Cardiac muscle cell (in vitro differentiated cells and primary cell): ENCODE data around the gene ANKMY1. TPM values are rescaled to one million over a fixed set of nuclear protein-coding genes. Genes with fewer than 3 reads are reported as not detected.

ENCODE experiments used
- DNase-seq, 2 donors: peaks; one replicate each; pipeline versions ENCODE4 v3.0.0 to v3.0.0-alpha.2; 2010 to 2017; ENCODE audit warnings: low read depth in 1 of 2, low spot score in 1 of 2
- H3K27ac ChIP-seq: fragments of 200-600 bp; sonication (generic); 2 replicates; pipeline ENCODE4 v1.5.1; 2016
- H3K27me3 ChIP-seq: fragments of 200-600 bp; sonication (generic); 2 replicates; pipeline ENCODE4 v1.6.0; 2016; ENCODE audit warnings: control low read depth
- H3K36me3 ChIP-seq: fragments of 200-600 bp; sonication (generic); 2 replicates; pipeline ENCODE4 v1.5.1; 2016; ENCODE audit warnings: control low read depth
- H3K4me1 ChIP-seq: fragments of 200-600 bp; sonication (generic); 2 replicates; pipeline ENCODE4 v1.8.1; 2017; ENCODE audit warnings: low read depth, mild to moderate bottlenecking, mixed run types
- H3K4me3 ChIP-seq: fragments of 200-600 bp; sonication (generic); 2 replicates; pipeline ENCODE4 v1.5.1; 2016; ENCODE audit warnings: mild to moderate bottlenecking
- H3K9me3 ChIP-seq: fragments of 200-600 bp; sonication (generic); 2 replicates; pipeline ENCODE4 v1.5.1; 2017; ENCODE audit warnings: low read depth, mild to moderate bottlenecking, control low read depth
- polyA plus RNA-seq: library from polyadenylated mRNA; unstranded; fragments of >200 nt; fragmentation: Nextera tagmentation; extraction: Ambion mirVana; gene quantifications from 2 replicates; pipeline ENCODE4 v1.2.1, GENCODE V29; 2016
- total RNA-seq: library from RNA; depleted of rRNA; stranded (reverse); fragments of >200 nt; gene quantifications from 2 replicates; pipeline ENCODE4 v1.2.3, GENCODE V29; 2016
- TF ChIP-seq, protein P1 (sequence below): IDR thresholded peaks from 2 replicates; pipeline ENCODE4 v1.5.1; 2012; ENCODE audit warnings: low read depth, mild to moderate bottlenecking, low read length

The ANKMY1 gene
- total and polyA plus RNA-seq, 2 experiments from 2014 or later: 7.6 to 10.8 TPM

GRCh38 chr2:240460781-240461431, 96.9 kb downstream of the ANKMY1 start:
- no peak for DNase-seq
- peaks cover 18% of the 10 kb centered on the region for H3K4me1 ChIP-seq
- no peak overlapping the region for H3K4me3 ChIP-seq
- no peaks in the 10 kb centered on the region for H3K9me3 ChIP-seq
- TF ChIP-seq, protein P1, sequence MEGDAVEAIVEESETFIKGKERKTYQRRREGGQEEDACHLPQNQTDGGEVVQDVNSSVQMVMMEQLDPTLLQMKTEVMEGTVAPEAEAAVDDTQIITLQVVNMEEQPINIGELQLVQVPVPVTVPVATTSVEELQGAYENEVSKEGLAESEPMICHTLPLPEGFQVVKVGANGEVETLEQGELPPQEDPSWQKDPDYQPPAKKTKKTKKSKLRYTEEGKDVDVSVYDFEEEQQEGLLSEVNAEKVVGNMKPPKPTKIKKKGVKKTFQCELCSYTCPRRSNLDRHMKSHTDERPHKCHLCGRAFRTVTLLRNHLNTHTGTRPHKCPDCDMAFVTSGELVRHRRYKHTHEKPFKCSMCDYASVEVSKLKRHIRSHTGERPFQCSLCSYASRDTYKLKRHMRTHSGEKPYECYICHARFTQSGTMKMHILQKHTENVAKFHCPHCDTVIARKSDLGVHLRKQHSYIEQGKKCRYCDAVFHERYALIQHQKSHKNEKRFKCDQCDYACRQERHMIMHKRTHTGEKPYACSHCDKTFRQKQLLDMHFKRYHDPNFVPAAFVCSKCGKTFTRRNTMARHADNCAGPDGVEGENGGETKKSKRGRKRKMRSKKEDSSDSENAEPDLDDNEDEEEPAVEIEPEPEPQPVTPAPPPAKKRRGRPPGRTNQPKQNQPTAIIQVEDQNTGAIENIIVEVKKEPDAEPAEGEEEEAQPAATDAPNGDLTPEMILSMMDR: no peak
- peaks cover 2% of the 10 kb centered on the region for H3K36me3 ChIP-seq
- peaks cover 4% of the 10 kb centered on the region for H3K27me3 ChIP-seq
- no peak overlapping the region for H3K27ac ChIP-seq

GRCh38 chr2:240460253-240460711, 97.5 kb downstream of the ANKMY1 start:
- TF ChIP-seq, protein P1: no peak
- Histone ChIP-seq H3K27me3 (peaks cover 5% of the 10 kb centered on the region), H3K4me1 (peaks cover 24% of the 10 kb centered on the region), H3K27ac (no peak overlapping the region), H3K4me3 (no peak overlapping the region), H3K36me3 (peaks cover 2% of the 10 kb centered on the region), H3K9me3 (no peaks in the 10 kb centered on the region)
- no peak for DNase-seq

DNA sequence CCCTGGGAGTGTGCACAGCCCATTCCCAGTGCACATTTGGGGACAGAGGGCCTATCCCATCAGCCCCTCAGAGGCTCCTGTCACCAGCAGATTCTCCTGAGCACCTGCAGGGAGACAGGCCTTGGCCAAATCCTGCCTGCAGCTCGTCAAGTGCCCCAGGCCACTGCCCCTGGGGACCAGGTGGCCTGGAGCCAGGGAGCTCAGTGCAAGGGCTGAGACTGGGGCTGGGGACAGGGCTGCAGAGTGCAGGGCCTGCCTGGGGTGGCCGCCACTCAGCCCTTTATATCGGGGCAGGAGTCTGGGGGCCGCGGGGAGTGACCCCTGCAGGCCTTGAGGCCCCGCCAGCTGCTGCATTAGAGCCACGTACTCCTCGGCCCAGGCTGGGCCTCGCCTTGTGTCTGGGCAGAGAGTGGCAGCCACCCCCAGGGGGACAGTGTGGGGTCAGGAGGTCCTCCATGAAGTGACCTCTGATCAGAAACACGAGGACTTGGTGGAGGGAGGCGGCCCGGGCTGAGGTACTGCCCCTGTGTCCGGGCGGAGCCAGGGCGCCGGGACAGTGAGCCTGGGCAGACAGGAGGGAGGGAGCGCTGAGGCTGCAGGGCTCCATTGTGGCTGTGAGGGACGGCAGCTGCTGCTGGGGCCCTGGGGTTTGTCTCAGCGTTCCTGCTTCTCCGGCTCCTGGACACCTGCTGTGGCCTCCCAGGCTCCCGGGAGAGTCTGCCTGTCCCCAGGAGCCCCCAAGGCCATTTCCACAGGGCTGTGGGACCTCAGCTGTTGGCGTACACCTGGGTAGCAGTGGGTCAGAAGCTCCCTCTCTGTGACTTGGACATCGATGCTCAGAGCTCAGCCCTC, 98.2 kb downstream of the ANKMY1 start:
- Histone ChIP-seq H3K27ac (no peak overlapping the region), H3K4me1 (peaks cover 28% of the 10 kb centered on the region), H3K9me3 (no peaks in the 10 kb centered on the region), H3K4me3 (no peak overlapping the region), H3K27me3 (peaks cover 12% of the 10 kb centered on the region), H3K36me3 (peaks cover 2% of the 10 kb centered on the region)
- TF ChIP-seq, protein P1: no peak
- DNase-seq: no peak

DNA sequence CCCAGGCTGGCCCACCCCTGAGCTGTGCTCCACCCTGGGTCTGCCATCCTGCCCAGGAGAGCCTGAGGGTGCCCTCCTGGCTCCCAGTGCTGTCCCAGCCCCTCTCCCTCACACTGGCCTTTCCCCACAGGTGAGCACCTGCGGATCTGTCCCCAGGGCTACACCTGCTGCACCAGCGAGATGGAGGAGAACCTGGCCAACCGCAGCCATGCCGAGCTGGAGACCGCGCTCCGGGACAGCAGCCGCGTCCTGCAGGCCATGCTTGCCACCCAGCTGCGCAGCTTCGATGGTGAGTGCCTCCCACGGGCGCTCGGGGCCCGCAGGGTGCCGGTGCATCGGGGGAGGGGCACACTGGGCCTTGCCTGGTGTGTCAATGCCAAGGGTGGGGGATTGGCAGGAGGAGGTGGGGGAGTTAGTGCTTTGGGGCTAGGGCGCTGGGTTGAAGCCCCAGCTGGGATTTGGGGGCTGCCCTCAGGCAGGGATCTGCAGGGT, 98.8 kb downstream of the ANKMY1 start:
- Histone ChIP-seq H3K4me1 (peaks cover 28% of the 10 kb centered on the region), H3K4me3 (no peak overlapping the region), H3K27ac (no peak overlapping the region), H3K36me3 (peaks cover 1% of the 10 kb centered on the region), H3K9me3 (no peaks in the 10 kb centered on the region), H3K27me3 (peaks cover 18% of the 10 kb centered on the region)
- TF ChIP-seq, protein P1: no peak
- no peak for DNase-seq

DNA sequence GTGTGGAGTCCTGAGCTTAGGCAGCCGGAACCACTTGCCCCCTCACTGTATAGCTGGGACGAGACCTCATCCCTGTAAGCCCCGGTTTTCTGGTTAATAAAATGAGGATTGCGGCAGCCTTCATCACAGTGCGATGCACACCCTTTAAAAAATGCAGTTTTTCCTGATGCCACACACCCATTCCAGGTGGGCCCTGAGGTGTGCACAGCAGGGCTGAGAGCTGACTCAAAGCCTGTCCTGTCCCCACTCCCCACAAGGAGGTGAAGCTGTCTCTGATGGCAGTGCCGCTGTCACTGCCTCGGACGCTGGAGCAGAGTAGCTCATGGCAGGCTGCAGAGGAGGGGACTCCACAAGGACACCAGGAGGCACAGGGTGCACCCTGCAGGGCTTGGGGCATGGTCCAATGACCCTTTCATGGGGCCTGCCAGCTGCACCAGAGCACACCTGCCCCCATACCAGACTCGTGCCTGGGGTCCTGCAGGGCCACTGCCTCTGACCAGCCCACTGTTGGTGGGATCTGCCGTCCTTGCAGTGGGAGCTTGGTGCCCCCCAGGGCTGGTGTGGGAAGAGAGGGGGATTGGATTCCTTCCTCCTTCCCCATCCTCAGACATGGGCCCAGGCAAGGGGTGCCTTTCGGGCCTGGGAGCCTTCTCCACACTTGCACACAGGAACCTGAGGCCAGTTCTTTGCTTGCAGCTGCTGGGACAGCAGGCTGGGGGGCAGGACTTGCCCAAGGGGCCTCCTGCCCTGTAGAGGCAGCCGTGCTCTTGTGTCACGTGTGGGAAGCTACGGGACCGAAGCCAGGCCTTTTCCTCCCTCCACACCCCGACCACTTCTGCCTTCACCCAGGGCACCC, 99.5 kb downstream of the ANKMY1 start:
- H3K9me3 ChIP-seq: no peaks in the 10 kb centered on the region
- TF ChIP-seq, protein P1: no peak
- H3K36me3 ChIP-seq: no peaks in the 10 kb centered on the region
- DNase-seq: no peak
- no peak overlapping the region for H3K4me3 ChIP-seq
- no peak overlapping the region for H3K27ac ChIP-seq
- peaks cover 28% of the 10 kb centered on the region for H3K4me1 ChIP-seq
- peaks cover 23% of the 10 kb centered on the region for H3K27me3 ChIP-seq
